Testis (tissue), 2 donors: ENCODE results near the gene TM9SF4.

Experiments used
- CTCF ChIP-seq, 3 experiments: fragments of 450-650 bp in 2 of 3; fragments of 200-600 bp in 1 of 3; sonication (generic) in 1 of 3; IDR thresholded peaks; one replicate each; pipeline ENCODE4 v1.5.1; 2016 to 2019; ENCODE audit warnings: antibody characterized with exemption in 3 of 3, mild to moderate bottlenecking in 2 of 3, moderate library complexity in 1 of 3
- POLR2A ChIP-seq: fragments of 450-650 bp; IDR thresholded peaks from one replicate; pipeline ENCODE4 v1.6.1; 2017; ENCODE audit warnings: antibody characterized with exemption, mild to moderate bottlenecking, moderate library complexity

- no peak for TF ChIP-seq CTCF (IDR thresholded peaks at IDR 0.05)
- TF ChIP-seq POLR2A: no peak
Measured at GRCh38 chr20:32130352-32130751, 20.8 kb downstream of the TM9SF4 start.
